HG02943 (cell line): Measurements from ENCODE around the gene WIZ.

Source experiments
- ATAC-seq: cut with Tn5 transposase; IDR thresholded peaks from one replicate; pipeline ENCODE4 v1.9.1; 2021; ENCODE audit warnings: mild to moderate bottlenecking, low read depth, moderate library complexity; ENCODE audit not compliant: unreplicated experiment

The WIZ gene

GRCh38 chr19:15431396-15432017 is 18.2 kb downstream of the WIZ start:
- ATAC-seq: no peak

GRCh38 chr19:15430526-15431120 is 19.1 kb downstream of the WIZ start:
- ATAC-seq: no peak

DNA sequence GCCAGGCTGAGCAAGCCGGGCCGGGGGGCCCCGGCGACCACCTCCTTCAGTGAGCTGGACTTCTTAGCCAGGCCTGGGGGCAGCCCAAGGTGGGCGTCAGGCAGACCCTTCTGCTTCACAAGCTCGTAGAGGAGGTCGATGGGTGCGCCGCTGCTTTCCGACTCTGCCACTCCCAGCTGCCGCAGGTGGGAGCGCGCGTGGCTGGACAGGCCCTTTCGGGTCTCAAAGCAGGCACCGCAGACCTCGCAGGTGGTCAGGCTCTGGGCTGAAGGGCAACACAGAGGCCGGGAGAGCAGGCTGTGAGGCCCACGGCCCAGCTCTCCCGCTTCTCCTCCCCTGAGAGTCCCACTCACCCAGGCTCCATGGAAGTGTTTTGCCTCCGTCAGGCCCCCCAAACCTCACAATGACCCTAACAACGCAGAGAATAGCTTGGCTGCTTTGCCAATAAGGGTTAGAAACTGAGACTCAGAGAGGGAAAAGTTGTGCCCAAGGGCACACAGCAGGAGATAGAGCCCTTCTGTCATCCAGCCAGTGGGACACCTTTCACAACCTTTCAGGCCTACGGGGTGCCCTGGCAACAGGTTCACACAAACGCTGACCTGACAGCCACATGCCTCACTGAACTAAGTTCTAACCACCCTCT is 19.8 kb downstream of the WIZ start:
- ATAC-seq: no peak

DNA sequence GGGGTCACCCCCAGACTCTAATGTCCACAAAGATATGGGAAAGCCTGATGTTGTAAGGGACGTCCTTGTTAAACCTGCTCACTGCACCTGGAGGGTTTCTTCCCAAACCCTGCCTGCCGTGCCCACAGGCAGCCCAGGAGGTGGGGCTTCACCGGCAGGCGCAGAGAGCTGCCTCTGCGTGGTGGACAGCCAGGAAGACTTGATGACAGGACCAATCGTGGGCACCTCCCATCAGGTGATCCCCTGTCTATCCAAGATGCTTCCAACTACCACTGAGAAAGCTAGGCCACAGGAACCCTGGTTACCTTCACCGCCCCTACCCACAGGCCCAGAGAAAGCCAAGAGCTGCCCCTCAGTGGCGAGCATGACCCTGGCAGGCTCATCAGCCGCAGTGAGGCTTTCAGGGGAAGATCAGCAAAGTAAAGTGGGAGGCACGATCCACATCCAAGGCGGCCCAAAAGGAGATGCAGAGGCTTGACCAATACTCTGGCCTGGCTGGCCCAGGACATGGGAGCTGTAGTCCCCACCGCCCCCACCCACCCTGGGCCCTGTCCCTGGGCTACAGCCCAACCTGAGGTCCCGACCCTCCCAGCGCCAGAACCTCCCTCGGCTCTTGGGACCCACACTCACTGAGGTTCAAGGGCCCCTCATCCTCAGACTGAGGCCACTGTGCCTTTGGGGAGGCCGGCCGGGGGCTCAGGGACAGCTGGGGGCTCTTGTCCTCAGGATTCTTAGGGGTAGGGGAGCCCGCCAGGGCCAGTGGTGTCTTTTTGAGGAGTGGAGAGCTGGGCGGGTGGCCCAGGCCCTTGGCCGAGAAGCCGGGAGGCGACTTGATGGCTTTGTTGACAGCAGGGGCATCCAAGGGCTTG is 20.6 kb downstream of the WIZ start:
- no peak for ATAC-seq

- ATAC-seq: no peak
These were observed 21.7 kb downstream of the WIZ start for GRCh38 chr19:15427991-15428471.

DNA sequence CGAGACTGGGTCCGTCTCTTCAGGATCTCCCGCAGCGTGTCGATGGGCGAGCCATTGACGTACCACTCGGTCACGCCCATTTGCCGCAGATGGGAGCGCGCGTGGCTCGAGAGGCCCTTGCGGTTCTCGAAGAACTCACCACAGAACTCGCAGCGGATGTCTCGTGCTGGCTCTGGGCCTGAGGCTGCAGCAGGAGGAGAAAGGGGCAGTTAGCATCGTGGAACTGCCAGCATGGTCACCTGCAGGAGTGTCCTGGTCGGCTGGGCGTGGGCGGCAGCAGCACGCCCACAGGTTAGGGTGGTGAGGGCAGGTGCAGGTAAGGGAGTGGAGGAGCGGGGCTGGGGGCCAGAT is 22.4 kb downstream of the WIZ start:
- no peak for ATAC-seq

DNA sequence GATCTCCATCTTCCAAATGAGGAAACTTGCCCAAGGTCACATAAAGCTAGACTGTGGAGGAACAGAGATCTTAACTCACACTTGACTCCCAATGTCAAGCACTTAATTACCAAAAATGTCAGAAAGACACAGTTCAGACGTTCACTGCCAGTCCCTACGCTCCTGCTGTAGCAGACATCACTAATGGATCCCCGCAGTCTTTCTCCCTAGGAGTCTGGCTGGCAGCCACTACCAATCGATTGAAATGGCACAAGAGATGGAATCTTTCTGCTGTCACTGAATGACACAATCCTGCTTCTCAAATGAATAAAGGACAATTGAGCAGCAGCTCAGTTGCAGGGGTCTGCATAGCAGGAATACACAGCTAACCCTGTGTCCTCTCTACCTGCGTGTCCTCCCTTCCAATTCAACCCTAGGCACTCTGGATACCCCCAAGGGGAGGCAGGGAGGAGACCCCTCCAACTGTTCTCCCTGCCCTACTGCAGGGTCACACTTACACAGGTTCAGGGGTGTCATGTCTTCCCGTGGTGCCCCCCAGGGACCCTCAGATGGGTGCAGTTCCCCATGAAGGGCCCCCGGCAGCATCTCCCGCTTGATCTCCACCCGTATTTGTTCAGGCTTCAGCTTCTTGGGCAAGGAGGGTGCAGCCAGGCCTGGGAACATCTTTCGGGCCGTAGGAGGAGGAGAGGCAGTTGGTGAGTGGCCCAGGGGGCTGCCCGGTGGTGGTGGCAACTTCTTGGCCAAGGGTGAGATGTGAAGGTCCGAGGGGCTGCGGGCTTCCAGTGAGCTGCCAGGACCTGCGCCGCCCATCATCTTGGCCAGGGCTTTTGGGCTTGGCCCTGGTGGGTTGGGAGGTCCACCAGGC is 23.0 kb downstream of the WIZ start:
- ATAC-seq: no peak

DNA sequence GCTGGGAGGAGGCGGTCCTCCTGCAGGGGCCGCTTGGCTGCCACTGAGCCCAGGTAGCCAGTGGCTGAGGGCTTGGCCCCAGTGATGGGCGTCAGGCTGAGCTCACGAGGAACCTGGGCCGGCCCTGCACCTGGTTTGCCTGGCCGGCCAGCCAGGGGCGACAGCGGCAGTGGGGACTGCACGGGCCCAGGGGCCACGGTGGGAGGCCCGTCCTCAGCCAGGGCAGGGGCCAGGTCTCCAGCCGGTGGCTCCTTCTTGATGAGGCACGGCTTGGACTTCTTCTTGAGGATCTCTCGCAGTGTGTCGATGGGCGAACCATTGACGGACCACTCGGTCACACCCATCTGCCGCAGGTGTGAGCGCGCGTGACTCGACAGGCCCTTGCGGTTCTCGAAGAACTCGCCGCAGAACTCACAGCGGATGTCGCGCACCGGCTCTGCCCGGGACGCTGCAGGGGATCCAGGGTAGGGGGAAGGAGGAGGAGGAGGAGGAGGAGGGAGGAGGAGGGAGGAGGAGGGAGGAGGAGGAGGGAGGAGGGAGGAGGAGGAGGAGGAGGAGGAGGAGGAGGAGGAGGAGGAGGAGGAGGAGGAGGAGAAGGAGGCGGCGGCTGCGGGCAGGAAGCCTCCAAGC is 24.3 kb downstream of the WIZ start:
- ATAC-seq: no peak

- no peak for ATAC-seq
These were observed 25.0 kb downstream of the WIZ start for GRCh38 chr19:15424692-15425272.

DNA sequence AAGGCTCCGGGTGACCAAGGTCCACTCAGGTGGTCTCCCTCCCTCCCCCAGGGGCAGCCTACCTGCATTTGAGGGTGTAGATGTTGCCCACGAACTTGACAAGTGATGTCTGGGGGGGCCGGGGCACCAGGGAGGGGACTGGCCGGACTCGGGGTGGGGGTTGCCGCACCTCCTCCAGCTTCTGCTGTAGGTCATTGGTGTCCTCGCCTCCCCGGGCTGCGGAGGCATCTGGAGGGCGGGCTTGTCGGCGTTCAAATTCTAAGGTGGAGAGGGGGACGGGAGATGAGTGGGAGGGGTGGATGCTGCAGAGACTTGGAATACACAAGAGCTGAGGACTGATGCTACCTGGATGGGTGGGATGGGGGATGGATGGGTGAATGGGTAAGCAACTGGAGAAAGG is 25.6 kb downstream of the WIZ start:
- no peak for ATAC-seq

- no peak for ATAC-seq
These were observed 26.6 kb downstream of the WIZ start for GRCh38 chr19:15423130-15423529.

- ATAC-seq: no peak
These were observed 27.3 kb downstream of the WIZ start for GRCh38 chr19:15422296-15423075.

- no peak for ATAC-seq
These were observed 28.0 kb downstream of the WIZ start for GRCh38 chr19:15421721-15422260.

GRCh38 chr19:15421136-15421695 is 28.5 kb downstream of the WIZ start:
- ATAC-seq: no peak

GRCh38 chr19:15419413-15420025 is 30.2 kb downstream of the WIZ start:
- no peak for ATAC-seq

GRCh38 chr19:15418579-15419412 is 31.0 kb downstream of the WIZ start, which contains the start of gene AKAP8L:
TSS of gene AKAP8L (minus strand) at chr19:15418988. CDS start at chr19:15418923, 65 bp downstream.
- ATAC-seq: peak; percentile 94

DNA sequence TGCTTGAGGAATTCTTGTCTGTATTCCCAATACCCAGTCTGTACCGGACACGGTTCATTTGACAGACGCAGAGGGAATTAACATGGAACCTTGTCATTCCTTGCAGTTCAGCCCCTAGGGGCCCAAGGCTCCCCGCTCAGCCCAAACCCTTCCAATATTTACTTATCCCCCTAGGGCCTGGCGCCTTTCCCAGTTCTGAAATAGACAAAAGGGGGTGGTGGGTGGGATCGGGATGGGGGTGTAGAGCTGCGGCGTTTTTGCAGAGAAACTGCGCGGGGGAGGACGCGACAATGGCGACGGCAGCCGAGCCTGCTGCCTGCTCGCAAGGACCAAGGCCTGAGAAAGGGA is 31.6 kb downstream of the WIZ start:
- ATAC-seq: no peak
